GM18909 (cell line): ENCODE data around the gene AQP1.

Source experiments
- ATAC-seq: cut with Tn5 transposase; IDR thresholded peaks from one replicate; pipeline ENCODE4 v1.9.1; 2021; ENCODE audit warnings: mild to moderate bottlenecking; ENCODE audit not compliant: unreplicated experiment, poor library complexity

The AQP1 gene

GRCh38 chr7:30904561-30904960, 7.1 kb upstream of the AQP1 start:
- ATAC-seq, result no peak

GRCh38 chr7:30905078-30906012, 6.3 kb upstream of the AQP1 start:
- ATAC-seq, result no peak

- no peak for ATAC-seq
These were observed 5.6 kb upstream of the AQP1 start for GRCh38 chr7:30906014-30906413.

- no peak for ATAC-seq
These were observed 5.0 kb upstream of the AQP1 start for GRCh38 chr7:30906515-30907240.

GRCh38 chr7:30907527-30908267, 4.0 kb upstream of the AQP1 start:
- ATAC-seq, result no peak

GRCh38 chr7:30908681-30909080, 3.0 kb upstream of the AQP1 start:
- ATAC-seq, result no peak

GRCh38 chr7:30909431-30909830, 2.2 kb upstream of the AQP1 start:
- no peak for ATAC-seq

- ATAC-seq, result no peak
These were observed 1.1 kb upstream of the AQP1 start for GRCh38 chr7:30910411-30911073.

GRCh38 chr7:30911133-30911532, 520 bp upstream of the AQP1 start:
- no peak for ATAC-seq

GRCh38 chr7:30912021-30912730, 523 bp downstream of the AQP1 start:
- no peak for ATAC-seq

GRCh38 chr7:30912731-30912985, 1.0 kb downstream of the AQP1 start:
- no peak for ATAC-seq

GRCh38 chr7:30912986-30913811, 1.5 kb downstream of the AQP1 start:
- ATAC-seq, result no peak

- ATAC-seq, result no peak
These were observed 2.3 kb downstream of the AQP1 start for GRCh38 chr7:30913821-30914515.

- ATAC-seq, result no peak
These were observed 2.9 kb downstream of the AQP1 start for GRCh38 chr7:30914596-30914995.

- ATAC-seq, result no peak
These were observed 3.5 kb downstream of the AQP1 start for GRCh38 chr7:30915005-30915601.

GRCh38 chr7:30915751-30916150, 4.1 kb downstream of the AQP1 start:
- no peak for ATAC-seq

- no peak for ATAC-seq
These were observed 4.6 kb downstream of the AQP1 start for GRCh38 chr7:30916255-30916654.

- ATAC-seq, result no peak
These were observed 5.1 kb downstream of the AQP1 start for GRCh38 chr7:30916767-30917166.
